IPS-18c (cell line): ENCODE measurements around the gene PALD1.
"Not testable (repeated sequence)": the region's sequence is repeated elsewhere in the genome, so short reads cannot be mapped to it uniquely, and the experiment has no call there.

Experiments
- H3K4me3 ChIP-seq: 2 replicates; pipeline ENCODE4 v1.7.0; 2013; ENCODE audit warnings: low read depth, mild to moderate bottlenecking, low read length, moderate library complexity; ENCODE audit not compliant: insufficient read depth
- H3K9me3 ChIP-seq: one replicate; pipeline ENCODE4 v1.6.1; 2013; ENCODE audit warnings: mild to moderate bottlenecking, low read length, moderate library complexity; ENCODE audit not compliant: control insufficient read depth, insufficient read depth

PALD1 gene

GRCh38 chr10:70566515-70567290 is 88.1 kb downstream of the PALD1 start:
- no peak overlapping the region for H3K4me3 ChIP-seq
- H3K9me3 ChIP-seq: peaks cover 2% of the 10 kb centered on the region

GRCh38 chr10:70567603-70568002 is 89.0 kb downstream of the PALD1 start:
- no peak overlapping the region for H3K4me3 ChIP-seq
- H3K9me3 ChIP-seq: peaks cover 2% of the 10 kb centered on the region

- H3K9me3 ChIP-seq: peaks cover 2% of the 10 kb centered on the region
- H3K4me3 ChIP-seq: no peak overlapping the region
These were observed 89.5 kb downstream of the PALD1 start for GRCh38 chr10:70568113-70568512.

GRCh38 chr10:70568781-70569495 is 90.4 kb downstream of the PALD1 start:
- peaks cover 2% of the 10 kb centered on the region for H3K9me3 ChIP-seq
- H3K4me3 ChIP-seq: no peak overlapping the region

GRCh38 chr10:70571236-70571635 is 92.7 kb downstream of the PALD1 start:
- peaks cover 2% of the 10 kb centered on the region for H3K9me3 ChIP-seq
- H3K4me3 ChIP-seq: no peak overlapping the region

GRCh38 chr10:70571636-70572439 is 93.3 kb downstream of the PALD1 start:
- H3K9me3 ChIP-seq: no peaks in the 10 kb centered on the region
- no peak overlapping the region for H3K4me3 ChIP-seq

- H3K9me3 ChIP-seq: no peaks in the 10 kb centered on the region
- H3K4me3 ChIP-seq: no peak overlapping the region
These were observed 95.3 kb downstream of the PALD1 start for GRCh38 chr10:70573599-70574506.

- Histone ChIP-seq H3K9me3 (no peaks in the 10 kb centered on the region), H3K4me3 (no peak overlapping the region)
These were observed 96.9 kb downstream of the PALD1 start for GRCh38 chr10:70575486-70575873.

GRCh38 chr10:70575874-70576802 is 97.6 kb downstream of the PALD1 start:
- Histone ChIP-seq H3K9me3 (no peaks in the 10 kb centered on the region), H3K4me3 (no peak overlapping the region)

GRCh38 chr10:70576803-70577517 is 98.4 kb downstream of the PALD1 start:
- H3K9me3 ChIP-seq: no peaks in the 10 kb centered on the region
- no peak overlapping the region for H3K4me3 ChIP-seq

- Histone ChIP-seq H3K9me3 (no peaks in the 10 kb centered on the region), H3K4me3 (no peak overlapping the region)
These were observed 99.9 kb downstream of the PALD1 start for GRCh38 chr10:70578371-70578947.

- no peak overlapping the region for H3K4me3 ChIP-seq
- no peaks in the 10 kb centered on the region for H3K9me3 ChIP-seq
These were observed 100.9 kb downstream of the PALD1 start for GRCh38 chr10:70579234-70580002.

GRCh38 chr10:70581176-70581575 is 102.6 kb downstream of the PALD1 start:
- not testable (repeated sequence) for H3K4me3 ChIP-seq, H3K9me3 ChIP-seq

- H3K9me3 ChIP-seq: no peaks in the 10 kb centered on the region
- no peak overlapping the region for H3K4me3 ChIP-seq
These were observed 104.5 kb downstream of the PALD1 start for GRCh38 chr10:70582793-70583668.
